HG03066 (cell line): ENCODE measurements around the gene BBX.

Source experiments
- ATAC-seq: cut with Tn5 transposase; IDR thresholded peaks from one replicate; pipeline ENCODE4 v1.9.1; 2021; ENCODE audit warnings: low read depth; ENCODE audit not compliant: unreplicated experiment

BBX gene

DNA sequence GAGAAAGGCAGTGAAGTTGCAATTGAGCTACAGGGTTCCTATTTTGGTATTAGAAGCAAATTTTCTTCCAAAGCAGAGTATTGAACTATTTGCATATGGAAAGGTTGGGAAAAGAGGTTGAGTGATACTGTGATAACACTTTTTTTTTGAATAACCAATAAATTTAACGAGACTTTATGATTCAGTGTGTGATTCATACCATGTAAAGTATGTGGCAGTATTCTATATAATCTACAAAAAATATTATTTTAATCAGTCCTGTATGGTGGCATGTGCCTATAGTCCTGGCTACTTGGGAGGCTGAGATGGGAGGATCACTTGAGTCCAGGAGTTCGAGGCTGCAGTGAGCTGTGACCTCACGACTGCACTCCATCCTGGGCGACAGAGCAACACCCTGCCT, 206.9 kb downstream of the BBX start:
- no peak for ATAC-seq

DNA sequence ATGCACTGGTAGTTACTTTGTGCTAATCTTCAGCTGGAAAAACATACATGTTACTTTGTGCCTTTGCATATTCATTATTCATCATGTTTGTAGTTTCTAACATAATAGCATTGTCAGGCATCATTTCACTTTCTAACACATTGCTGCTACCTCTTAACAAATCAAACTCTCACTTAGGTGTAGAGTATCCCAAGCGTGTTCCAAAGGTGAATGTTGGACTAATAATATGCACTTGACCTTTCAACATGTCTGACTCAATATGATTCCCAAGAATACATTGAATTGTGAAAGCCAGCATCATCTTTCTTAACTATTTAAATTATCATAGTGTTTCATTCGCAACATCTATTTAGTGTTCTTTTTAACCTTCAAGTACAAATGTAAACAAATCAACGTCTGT, 211.6 kb downstream of the BBX start:
- ATAC-seq, result no peak

DNA sequence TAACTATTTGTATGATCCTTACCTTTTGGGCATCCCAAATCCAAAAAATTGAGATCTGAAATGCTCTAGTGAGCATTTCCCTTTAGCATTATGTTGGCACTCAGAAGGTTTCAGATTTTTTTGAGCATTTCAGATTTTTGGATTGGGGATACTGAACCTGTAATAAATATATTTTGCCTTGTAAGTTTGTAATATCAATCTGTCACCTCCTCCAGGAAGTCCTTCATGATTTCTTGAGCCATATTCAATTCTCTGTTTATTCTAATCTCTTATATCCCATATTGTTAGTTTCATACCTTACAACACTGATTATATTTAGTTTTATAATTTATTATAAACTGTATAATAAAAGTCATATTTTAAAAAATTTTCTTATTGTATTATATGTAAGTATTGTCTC, 215.2 kb downstream of the BBX start:
- no peak for ATAC-seq

DNA sequence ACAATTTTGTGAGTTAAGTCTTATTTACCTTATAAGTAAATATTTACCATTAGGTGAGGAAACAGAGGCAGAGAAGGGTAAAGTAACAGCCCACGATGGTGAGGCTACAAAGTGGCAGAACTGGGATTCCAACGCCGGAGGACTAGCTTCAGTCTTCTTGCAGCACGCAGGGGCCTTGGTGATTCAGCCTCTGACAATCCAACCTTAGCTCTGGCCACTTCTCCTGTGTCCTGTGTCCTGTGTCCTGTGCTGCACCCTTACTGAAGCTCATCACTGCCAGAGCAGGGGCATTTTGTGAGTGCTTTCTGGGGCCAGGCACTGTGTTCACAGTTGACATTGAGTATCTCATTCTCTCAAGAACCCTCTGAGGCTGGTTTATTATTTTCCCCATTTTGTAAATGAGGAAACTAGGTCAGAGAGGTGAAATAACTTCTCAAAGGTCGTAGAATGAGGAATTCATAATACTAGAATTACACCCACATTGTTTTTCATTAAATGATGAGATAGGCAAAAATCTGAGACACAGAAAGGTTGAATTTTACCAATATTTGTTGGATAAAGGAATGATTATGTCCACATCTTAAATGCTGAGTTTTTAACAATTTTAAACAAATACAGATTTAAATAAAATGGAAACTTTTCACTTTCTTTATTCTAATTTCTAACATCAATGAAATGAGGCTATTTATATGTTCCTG, 215.9 kb downstream of the BBX start:
- ATAC-seq, result no peak

DNA sequence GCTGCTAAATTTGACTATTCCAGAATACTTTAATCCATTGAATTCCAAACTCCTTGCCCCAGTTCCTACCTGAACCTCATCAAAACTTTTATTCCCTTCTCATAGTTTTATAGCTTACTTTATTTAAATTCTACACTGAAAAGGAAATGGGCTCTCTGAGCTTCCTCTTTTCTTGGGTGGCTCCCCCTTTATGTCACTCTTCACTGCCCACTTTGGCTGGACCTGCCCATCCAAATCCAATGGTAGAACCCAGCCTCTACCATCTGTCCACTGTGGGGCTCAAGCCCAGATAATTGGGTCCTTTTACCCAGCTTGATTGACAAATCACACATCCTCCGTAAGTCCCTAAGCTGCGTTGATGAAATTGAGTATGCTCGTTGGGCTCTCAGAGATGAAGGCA, 216.5 kb downstream of the BBX start:
- no peak for ATAC-seq

DNA sequence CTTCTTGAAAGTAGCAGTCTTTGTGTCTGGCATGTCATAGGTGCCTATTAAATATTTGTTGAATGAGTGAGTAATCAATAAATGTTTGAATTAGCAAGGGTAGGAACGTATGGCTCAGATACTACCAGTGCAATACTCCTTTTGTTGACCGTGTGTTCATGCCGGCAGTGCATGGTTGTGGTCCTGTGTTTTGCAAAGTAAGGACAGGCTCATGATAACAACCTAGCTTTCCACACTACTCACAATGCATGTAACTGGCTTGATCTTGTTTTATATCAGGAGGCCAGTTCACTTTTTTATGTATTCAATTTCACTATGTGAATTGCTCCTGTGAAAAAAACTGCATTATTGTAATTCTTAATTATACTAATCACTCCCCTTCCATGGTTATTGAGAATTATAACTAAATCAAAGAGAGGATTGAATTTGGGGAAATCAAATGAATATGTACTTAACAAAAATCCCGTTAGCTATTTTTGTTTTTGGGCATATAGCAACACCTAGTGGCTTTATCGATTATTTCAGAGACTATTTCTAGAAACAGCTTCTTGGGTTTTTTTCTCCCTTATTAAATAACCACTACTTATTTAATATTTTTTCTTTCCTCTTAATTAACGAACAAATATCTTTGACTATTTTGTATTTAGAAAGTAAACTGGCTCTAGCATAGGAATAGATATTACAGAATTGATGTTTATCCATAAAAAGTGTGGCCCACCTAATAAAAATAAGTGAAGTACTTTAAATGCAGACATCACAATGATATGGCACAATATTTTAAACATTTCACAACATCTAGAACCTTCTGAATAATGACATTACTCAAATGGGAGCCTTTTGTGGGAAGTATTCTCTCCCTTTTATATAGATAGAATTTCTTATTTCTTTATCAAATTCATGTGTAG, 218.5 kb downstream of the BBX start:
- ATAC-seq, result no peak

DNA sequence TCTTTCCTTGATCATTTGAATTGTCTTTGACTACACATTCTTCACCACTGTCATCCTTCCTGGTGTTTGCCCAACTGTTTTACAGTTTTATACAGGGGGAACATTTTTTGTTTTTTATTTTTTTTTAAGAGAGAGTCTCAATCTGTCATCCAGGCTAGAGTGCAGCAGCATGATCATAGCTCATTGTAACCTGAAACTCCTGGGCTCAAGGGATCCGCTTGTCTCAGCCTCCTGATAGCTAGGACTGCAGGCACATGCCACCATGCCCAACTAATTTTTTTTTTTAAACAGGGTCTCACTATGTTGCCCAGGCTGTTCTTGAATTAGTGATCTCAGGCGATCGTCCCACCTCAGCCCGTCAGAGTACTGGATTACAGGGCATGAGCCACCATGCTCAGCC, 222.6 kb downstream of the BBX start:
- ATAC-seq, result no peak

DNA sequence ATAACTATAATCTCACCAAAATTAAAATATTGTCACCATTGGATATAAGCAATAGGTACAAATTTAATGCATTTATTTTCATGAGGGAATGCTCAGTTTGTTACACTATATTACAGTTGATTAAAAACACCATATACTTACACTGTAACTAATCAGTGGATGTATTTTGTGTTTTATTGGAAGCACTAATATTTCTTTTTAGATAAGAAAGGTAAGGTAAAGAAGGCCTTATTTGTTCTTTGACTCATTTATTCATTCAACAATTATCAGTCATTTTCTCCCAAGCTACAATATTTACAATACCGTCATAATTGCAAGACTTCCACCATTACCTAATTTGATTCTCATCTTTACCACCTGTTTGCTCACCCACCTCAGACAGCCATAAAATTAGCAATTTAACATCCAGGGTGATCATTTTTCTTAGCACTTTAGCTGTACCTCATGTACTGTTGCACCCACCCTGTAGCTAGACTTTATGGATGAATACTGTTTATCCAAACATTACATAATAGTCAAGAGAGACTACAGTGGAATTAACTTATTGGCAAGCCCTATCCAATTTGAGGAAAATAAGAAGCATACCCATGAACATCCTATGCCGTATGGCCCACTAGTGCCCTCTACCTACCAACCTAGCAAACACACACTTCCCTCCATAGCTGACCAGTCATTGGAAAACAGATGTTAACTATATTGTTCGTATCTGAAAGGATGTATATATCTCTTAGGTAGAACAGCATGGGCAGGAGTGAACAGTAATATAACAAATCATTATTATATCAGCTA, 229.6 kb downstream of the BBX start:
- no peak for ATAC-seq

DNA sequence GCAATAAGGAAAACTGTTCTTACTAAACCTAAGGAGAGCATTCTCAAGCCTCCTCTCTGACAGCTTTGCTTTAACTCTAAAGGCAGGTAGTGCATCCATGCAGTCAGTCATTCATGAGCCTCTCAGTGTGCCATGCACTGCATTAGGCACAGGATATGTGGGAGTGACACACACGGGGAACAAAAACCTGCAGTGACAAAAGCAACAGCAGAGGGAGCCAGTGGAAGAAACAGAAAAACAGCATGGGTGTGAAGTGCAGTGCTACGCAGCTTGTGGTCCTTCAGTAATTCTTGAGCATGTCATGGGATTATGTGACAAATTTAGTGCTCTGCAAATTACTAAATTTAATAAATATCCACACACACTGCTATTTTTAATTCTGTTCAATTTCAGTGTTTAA, 230.7 kb downstream of the BBX start:
- ATAC-seq, result no peak

DNA sequence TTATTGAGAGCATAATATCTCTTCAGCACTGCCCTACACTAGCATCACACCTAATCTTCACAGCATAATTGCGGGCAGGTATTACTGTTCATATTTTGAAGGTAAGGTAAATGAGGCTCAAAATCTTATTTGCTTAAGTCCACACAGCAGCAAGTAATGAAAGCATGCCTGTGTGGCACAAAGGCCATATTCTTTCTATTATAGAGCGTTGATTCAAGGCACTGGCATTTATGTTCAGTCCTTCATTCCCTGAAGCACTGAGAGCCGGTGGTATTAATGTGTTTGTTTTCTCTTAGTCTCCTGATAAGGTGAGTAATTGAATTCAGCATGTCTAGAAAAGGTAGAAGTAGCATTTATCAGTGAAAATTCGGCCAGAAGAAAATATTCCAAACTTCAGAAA, 231.2 kb downstream of the BBX start:
- ATAC-seq, result no peak

DNA sequence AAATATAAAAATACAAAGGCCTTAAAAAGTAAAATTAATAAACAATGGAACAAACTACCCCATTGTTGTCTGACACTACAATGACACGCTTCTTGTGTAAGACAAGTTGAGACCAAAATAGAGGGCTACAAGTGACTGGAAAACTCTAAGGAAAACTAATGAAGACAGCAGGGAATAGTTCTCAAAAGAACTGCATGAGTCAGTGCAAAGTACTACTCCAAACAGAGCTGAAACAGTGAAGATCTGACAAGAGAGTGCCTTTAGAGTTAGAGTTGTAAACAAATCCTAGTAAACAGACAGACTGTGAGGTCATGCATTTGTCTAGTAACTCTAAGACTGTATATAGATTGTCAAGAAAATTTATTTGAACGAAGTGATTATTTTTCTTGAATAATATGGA, 233.9 kb downstream of the BBX start:
- ATAC-seq, result no peak

DNA sequence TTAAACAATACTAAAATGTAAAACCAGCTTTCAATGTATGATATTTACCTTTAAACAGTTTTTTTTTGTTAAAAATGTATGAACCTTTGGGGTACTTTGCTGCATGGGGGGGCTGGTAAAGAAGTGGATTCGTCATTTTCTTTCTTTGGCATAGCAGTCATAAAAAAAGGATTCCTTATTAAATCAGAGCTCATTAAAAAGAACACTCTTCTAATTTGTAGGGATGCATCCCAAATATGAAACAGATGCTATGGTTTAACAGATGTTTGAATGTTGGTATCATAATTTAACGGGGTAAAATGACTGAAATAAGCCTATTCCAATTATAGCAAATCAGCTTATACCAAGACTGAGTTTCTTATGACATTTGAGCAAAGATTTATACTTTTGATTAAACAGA, 234.4 kb downstream of the BBX start:
- no peak for ATAC-seq

DNA sequence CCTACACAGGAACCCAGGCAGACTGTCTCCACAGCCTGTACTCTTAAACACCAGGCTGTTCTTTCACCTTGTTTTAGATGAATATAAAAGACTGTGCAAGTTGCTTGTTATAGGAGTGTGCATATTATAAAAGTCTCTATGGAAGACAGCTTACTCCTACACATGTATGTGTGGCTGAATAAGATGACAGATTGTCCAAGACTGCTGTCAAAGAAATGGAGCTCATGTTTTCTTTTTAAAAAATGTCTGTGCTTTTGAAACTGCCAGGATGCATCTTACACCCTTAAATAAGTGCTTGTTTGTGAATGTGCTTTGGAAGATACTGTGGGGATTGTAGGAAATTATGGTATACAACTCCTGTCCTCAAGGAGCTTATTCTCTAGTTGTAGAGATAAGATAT, 237.4 kb downstream of the BBX start:
- ATAC-seq, result no peak

DNA sequence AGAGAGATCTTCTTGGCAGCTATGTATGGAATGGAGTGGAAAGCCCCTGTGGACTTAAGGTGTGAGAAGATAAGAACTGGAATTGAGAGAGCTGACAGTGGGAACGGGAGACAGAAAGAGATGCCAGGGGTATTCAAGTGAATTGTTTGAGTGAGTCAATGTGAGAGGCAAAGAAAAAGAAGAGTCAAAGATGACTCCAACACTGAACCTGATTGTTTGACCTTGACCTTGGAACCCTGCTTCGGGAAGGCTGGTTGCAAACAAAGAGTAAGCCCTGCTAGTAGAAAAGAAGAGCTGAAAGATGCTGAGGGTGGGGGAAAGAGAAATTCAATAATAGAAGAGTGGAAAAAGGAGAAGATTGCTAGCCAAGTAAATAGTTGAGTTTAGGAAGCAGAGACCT, 238.6 kb downstream of the BBX start:
- ATAC-seq, result no peak

DNA sequence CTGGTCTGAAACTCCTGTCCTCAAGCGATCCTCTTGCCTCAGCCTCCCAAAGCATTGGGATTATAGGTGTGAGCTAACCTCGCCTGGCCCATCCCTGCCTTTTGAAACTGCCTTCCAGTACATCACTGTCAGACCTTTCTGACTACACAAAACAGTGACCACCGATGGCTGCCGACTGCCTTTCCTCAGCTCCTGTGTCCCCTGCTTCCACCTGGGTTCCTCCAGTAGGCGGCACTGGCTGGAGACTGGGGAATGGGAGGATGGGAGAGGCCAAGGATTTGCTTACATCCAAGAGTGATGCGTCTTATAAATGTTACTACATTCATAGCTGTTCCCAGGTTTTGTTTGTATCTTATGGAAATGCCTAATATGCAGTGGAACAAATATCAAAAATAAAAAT, 242.8 kb downstream of the BBX start:
- no peak for ATAC-seq

DNA sequence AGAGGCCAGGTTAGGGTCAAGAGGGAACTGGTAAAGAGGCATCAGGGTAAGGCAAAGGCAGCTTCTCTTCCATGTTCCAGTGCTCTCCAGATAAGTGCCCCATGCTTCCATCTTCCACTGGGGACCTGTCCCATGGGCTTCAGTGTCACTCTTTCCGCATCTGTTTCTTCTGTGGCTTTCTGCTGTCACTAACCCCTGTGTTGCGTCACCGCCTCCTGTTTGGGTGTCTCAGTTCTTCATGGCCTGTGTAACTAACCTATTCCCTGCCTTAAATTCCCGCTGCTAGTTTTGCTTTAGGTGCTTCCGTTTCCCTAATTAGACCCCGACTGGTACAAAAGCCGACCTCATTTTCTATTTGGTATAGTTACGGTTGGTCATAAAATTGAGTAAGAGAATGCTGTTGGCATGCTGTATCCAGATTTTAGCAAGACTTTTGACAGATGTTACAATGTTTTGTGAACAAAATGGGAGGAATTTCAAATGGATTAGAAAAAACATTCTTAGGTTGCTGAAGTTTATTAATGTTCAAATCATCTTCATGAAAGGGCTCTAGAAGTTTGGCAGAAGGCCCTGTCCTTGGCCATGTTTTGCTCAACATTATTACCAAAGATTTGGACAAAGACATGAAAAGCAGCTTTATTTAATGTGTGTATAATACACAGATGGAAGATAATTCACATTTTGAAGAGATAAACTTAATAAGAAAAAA, 245.3 kb downstream of the BBX start:
- no peak for ATAC-seq

DNA sequence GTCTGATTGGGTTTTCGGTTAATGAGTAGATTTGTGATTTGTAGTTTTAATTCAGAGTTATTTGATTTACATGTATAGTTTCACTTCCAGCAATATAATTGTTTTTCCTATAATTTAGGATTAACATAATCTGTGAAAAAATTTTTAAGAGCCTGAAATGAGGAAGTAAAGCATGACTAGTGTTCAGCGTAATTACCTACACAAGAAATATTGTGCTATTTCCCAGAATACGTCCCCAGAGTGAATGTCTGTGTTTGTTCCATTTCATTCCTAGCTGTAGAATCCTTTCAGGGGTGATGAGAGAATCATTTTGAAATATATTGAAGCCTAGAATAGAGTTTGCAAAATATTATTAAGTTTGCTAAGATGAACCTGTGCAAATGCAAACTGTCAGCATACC, 247.1 kb downstream of the BBX start:
- no peak for ATAC-seq

DNA sequence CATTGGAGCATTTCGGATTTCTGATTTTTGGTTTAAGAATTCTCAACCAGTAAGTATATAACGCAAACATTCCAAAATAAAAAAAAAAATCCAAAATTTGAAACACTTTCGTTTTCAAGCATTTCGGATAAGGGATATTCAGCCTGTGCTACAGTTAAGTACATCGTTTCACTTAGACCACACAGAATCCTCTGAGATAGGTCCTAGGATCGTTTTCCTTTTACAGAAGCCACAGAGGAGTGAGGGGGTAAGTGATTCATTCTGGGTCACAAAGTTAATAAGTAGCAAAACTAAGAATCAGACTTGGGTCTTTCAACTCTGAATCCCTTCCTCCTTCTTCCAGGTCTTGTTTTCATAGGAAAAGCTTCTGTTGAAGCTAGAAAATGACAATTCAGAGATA, 249.3 kb downstream of the BBX start:
- no peak for ATAC-seq

DNA sequence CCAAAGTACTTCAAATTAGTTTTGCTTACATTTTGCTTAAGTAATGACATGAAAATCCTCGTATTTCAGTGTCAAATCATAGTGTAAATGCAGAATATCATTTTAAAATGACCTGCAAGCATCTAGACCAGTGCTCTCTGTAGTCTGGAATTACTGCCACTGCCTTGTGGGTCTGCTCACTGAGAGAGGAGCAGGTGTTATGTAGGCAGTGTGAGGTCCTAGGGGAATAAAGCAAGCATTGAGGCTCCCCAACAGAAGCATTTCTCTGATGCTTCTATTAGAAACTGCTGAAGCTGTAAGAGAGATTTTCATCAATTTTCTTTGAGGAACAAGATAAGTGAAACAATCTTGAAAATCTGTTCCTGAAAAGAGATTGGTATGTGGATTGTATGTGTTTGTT, 253.2 kb downstream of the BBX start:
- no peak for ATAC-seq

DNA sequence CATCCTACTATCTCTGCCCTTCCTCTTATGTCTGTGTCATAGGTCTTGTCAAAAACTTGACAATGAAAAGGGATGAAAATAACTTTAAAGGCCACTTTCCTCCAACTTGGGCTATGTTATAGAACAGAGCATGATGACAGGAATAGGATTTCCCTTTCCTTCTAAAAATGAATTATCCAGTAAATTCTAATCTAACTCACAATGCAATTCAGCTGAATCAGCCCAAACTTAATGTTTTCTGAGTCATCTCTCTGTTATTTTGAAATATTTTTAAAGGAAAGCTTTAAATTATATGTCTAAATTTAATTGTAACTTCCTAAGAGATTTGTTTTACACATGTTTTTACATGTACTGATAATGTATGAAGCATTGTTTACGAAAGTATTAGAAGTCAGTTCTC, 258.5 kb downstream of the BBX start:
- no peak for ATAC-seq

DNA sequence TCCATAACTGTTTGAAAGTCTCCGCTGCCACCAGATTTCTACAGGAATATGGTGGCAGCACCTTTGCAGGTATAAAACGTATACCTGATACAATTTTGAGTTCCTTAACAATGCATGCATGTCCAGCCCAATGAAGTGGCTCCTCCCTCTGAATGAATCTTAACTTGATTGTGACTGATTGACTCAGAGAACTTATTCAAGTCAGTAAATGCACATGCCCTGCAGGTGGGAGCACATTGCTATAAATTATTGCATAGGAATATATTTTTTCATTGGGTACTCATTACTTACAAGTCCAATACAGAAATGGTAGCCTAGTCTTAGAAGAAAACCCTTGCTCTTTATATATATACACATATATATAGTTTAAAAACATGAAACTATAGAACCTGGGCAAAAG, 259.3 kb downstream of the BBX start:
- ATAC-seq, result no peak
